B cell (primary cell): ENCODE data around the gene INHBB. TPM values are rescaled to one million over a fixed set of nuclear protein-coding genes. Genes with fewer than 3 reads are reported as not detected.

ENCODE experiments used
- ATAC-seq: fragments of 200-7000 bp; cut with Tn5 transposase; one replicate; pipeline ENCODE4 v1.10.0; 2021; ENCODE audit warnings: low read depth, mild to moderate bottlenecking, moderate number of reproducible peaks, moderate library complexity
- CTCF ChIA-PET: fragments of 350-600 bp; sonication (Branson Sonifier 250); formaldehyde crosslinking; loops from one replicate; lab custom pipeline; 2021; ENCODE audit warnings: antibody characterized with exemption, inconsistent platforms; lab: Charles Lee
- POLR2A ChIA-PET: fragments of 350-600 bp; sonication (Branson Sonifier 250); formaldehyde crosslinking; loops from one replicate; lab custom pipeline; 2021; ENCODE audit warnings: antibody characterized with exemption; lab: Charles Lee
- DNase-seq: peaks from one replicate; pipeline ENCODE4 v3.0.0; 2013
- H2AFZ ChIP-seq: 2 replicates; pipeline ENCODE4 v1.6.1; 2012; ENCODE audit warnings: mild to moderate bottlenecking, low read depth, low read length; ENCODE audit not compliant: insufficient read depth, poor library complexity, severe bottlenecking
- H3K27ac ChIP-seq, 2 donors: 1 replicate in 1 of 2; 2 replicates in 1 of 2; pipeline ENCODE4 v1.5.1; 2012 to 2013; ENCODE audit warnings: low read length in 2 of 2, mild to moderate bottlenecking in 2 of 2, moderate library complexity in 1 of 2
- H3K27me3 ChIP-seq, 4 experiments: fragments of 200-600 bp in 1 of 4; sonication (generic) in 1 of 4; replicated peaks in 1 of 4; 1 replicate in 2 of 4; 2 replicates in 2 of 4; pipeline versions ENCODE4 v1.6.1 to v1.7.0; 2013 to 2016; ENCODE audit warnings: low read length in 3 of 4, mild to moderate bottlenecking in 2 of 4, mixed read lengths in 1 of 4, moderate library complexity in 1 of 4; ENCODE audit not compliant: insufficient read depth in 4 of 4, control insufficient read depth in 3 of 4; ENCODE audit errors: control extremely low read depth in 1 of 4
- H3K36me3 ChIP-seq, 2 experiments: replicated peaks in 1 of 2; 1 replicate in 1 of 2; 2 replicates in 1 of 2; pipeline versions ENCODE4 v1.6.1 to v1.7.1; 2013; ENCODE audit warnings: low read length in 1 of 2; ENCODE audit not compliant: insufficient read depth in 2 of 2, control insufficient read depth in 1 of 2; ENCODE audit errors: control extremely low read depth in 1 of 2, extremely low read depth in 1 of 2
- H3K4me1 ChIP-seq, 2 donors: fragments of 200-600 bp in 1 of 2; sonication (generic) in 1 of 2; 1 replicate in 1 of 2; 2 replicates in 1 of 2; pipeline versions ENCODE4 v1.5.1 to v1.6.1; 2013 to 2017; ENCODE audit warnings: low read length in 2 of 2; ENCODE audit not compliant: control insufficient read depth in 2 of 2, insufficient read depth in 2 of 2
- H3K4me2 ChIP-seq: replicated peaks from 2 replicates; pipeline ENCODE3; 2012; ENCODE audit warnings: mild to moderate bottlenecking, low read depth, low read length; ENCODE audit not compliant: poor library complexity, severe bottlenecking
- H3K4me3 ChIP-seq, 5 experiments: fragments of 200-600 bp in 1 of 5; sonication (generic) in 1 of 5; 1 replicate in 3 of 5; 2 replicates in 2 of 5; pipeline versions ENCODE4 v1.5.1 to v1.7.0; 2011 to 2016; ENCODE audit warnings: low read length in 4 of 5, mild to moderate bottlenecking in 4 of 5, low read depth in 2 of 5, control low read depth in 1 of 5, moderate library complexity in 1 of 5; ENCODE audit not compliant: insufficient read depth in 1 of 5; ENCODE audit errors: control extremely low read depth in 1 of 5, extremely low read depth in 1 of 5
- H3K79me2 ChIP-seq: fragments of 200-600 bp; sonication (generic); one replicate; pipeline ENCODE4 v1.6.0; 2016; ENCODE audit warnings: low read length; ENCODE audit not compliant: control insufficient read depth, insufficient read depth
- H3K9ac ChIP-seq: fragments of 200-600 bp; sonication (generic); 2 replicates; pipeline ENCODE4 v1.6.1; 2017; ENCODE audit warnings: mild to moderate bottlenecking, low read length, moderate library complexity
- H3K9me3 ChIP-seq, 3 donors: one replicate each; pipeline versions ENCODE4 v1.6.1 to v1.7.1; 2013; ENCODE audit warnings: low read length in 2 of 3; ENCODE audit not compliant: control insufficient read depth in 2 of 3, insufficient read depth in 1 of 3; ENCODE audit errors: control extremely low read depth in 1 of 3
- H4K20me1 ChIP-seq: 2 replicates; pipeline ENCODE4 v1.6.0; 2012; ENCODE audit warnings: mild to moderate bottlenecking, low read length; ENCODE audit not compliant: insufficient read depth, control insufficient read depth, poor library complexity, severe bottlenecking
- H3K27ac Mint-ChIP-seq: one replicate; pipeline ENCODE4 v1.8.0; 2021; ENCODE audit warnings: mixed read lengths
- H3K27me3 Mint-ChIP-seq: one replicate; pipeline ENCODE4 v1.8.0; 2021; ENCODE audit warnings: mixed read lengths
- H3K4me1 Mint-ChIP-seq: one replicate; pipeline ENCODE4 v1.8.0; 2021; ENCODE audit warnings: mixed read lengths
- H3K4me3 Mint-ChIP-seq: one replicate; pipeline ENCODE4 v1.8.0; 2021; ENCODE audit warnings: mixed read lengths
- H3K9me3 Mint-ChIP-seq: one replicate; pipeline ENCODE4 v1.8.0; 2022; ENCODE audit warnings: mixed read lengths; ENCODE audit not compliant: insufficient read depth
- EZH2 ChIP-seq: IDR thresholded peaks from 2 replicates; pipeline ENCODE4 v1.6.1; 2012; ENCODE audit warnings: borderline replicate concordance, low read depth, mild to moderate bottlenecking, moderate library complexity, low read length; ENCODE audit not compliant: insufficient read depth, poor library complexity, severe bottlenecking
- WGBS: methylation state at CpG from one replicate; pipeline ENCODE4 v1.1.5; 2013; ENCODE audit warnings: missing lambda C conversion rate; ENCODE audit not compliant: insufficient coverage; 5-methylcytosine and 5-hydroxymethylcytosine counted together
- intact Hi-C: fragments of 100-400 bp; cut with micrococcal nuclease; formaldehyde crosslinking; loops from one replicate; pipeline ENCODE4 v1.10.0; 2022
- polyA plus RNA-seq: library from polyadenylated mRNA; depleted of rRNA; stranded (reverse); fragments of >200 nt; gene quantifications from 2 replicates; pipeline ENCODE4 v1.2.3, GENCODE V29; 2012
- total RNA-seq, 2 donors: library from RNA; stranded (reverse); fragments of 120-200 nt in 1 of 2; gene quantifications; 1 replicate in 1 of 2; 2 replicates in 1 of 2; pipeline versions ENCODE4 v1.2.3 to v1.2.4, GENCODE V29; 2013 to 2022
- TF ChIP-seq, protein P1 (sequence below): fragments of 200-600 bp; IDR thresholded peaks from one replicate; pipeline ENCODE4 v1.8.0; 2022; ENCODE audit warnings: antibody characterized with exemption, mild to moderate bottlenecking

INHBB gene
- total and polyA plus RNA-seq, 2 donors (not counting 1 experiment from before 2014, with no cell fraction given): 0.03 TPM; not detected in 1

DNA sequence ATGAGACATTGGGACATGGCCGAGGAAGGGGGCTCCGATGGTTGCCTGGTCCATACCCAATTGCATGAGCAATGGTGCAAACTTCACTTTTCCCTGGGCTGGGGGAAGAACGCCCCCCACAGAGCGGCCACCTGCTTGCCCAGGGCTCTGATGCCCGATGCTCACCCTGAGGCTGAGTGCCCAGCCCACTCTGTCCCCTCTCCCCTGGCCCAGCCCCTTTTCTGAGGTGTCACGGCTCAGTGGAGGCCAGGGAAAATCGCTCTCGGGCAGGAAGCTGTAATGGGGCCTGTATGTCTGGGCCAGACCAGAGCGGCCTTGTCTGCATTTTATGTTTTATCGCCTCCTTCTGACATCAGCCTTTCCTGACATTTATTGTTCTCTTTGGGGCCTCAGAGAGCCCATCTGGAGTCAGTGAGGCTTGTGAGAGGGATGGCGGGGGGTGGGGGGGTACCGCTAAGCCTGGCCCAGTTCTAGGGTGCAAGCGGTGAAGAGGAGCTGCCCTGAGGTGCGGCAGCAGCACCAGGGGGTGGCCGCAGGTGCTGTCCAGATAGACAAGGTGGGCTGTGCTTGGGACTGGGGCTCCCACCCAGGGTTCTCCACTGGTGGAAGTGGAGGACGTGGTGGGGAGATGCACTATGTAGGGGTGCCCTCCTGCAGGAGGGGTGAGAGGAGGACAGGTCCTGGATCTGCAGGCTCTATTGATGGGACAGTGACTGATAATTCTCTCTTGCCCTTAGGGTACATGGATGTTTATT, 46.2 kb downstream of the INHBB start:
- 83% methylated on average over 15 of the region's 16 CpGs for WGBS
- no peak for DNase-seq
- TF ChIP-seq, protein P1, sequence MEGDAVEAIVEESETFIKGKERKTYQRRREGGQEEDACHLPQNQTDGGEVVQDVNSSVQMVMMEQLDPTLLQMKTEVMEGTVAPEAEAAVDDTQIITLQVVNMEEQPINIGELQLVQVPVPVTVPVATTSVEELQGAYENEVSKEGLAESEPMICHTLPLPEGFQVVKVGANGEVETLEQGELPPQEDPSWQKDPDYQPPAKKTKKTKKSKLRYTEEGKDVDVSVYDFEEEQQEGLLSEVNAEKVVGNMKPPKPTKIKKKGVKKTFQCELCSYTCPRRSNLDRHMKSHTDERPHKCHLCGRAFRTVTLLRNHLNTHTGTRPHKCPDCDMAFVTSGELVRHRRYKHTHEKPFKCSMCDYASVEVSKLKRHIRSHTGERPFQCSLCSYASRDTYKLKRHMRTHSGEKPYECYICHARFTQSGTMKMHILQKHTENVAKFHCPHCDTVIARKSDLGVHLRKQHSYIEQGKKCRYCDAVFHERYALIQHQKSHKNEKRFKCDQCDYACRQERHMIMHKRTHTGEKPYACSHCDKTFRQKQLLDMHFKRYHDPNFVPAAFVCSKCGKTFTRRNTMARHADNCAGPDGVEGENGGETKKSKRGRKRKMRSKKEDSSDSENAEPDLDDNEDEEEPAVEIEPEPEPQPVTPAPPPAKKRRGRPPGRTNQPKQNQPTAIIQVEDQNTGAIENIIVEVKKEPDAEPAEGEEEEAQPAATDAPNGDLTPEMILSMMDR: no peak
- TF ChIP-seq EZH2: no peak
- ATAC-seq: no peak
- intact Hi-C loops: no loop called here
- no peaks in the 10 kb centered on the region for H3K27me3 ChIP-seq
- POLR2A ChIA-PET: no interaction called here
- no peaks in the 10 kb centered on the region for H3K9me3 Mint-ChIP-seq
- CTCF ChIA-PET: no interaction called here
- H3K4me2 ChIP-seq: no peak overlapping the region
- H3K4me1 ChIP-seq: no peaks in the 10 kb centered on the region
- H3K4me3 Mint-ChIP-seq: no peak overlapping the region
- H3K4me3 ChIP-seq: no peak overlapping the region
- H3K4me1 Mint-ChIP-seq: no peaks in the 10 kb centered on the region
- no peaks in the 10 kb centered on the region for H3K79me2 ChIP-seq
- no peak overlapping the region for H2AFZ ChIP-seq
- no peak overlapping the region for H3K27ac ChIP-seq
- no peak overlapping the region for H3K27ac Mint-ChIP-seq
- H3K9ac ChIP-seq: no peak overlapping the region
- peaks cover 0 to 14% (median 0%) of the 10 kb centered on the region in 3 donors for H3K9me3 ChIP-seq
- peaks cover 12% of the 10 kb centered on the region for H3K27me3 Mint-ChIP-seq
- H4K20me1 ChIP-seq: no peaks in the 10 kb centered on the region
- no peaks in the 10 kb centered on the region for H3K36me3 ChIP-seq

DNA sequence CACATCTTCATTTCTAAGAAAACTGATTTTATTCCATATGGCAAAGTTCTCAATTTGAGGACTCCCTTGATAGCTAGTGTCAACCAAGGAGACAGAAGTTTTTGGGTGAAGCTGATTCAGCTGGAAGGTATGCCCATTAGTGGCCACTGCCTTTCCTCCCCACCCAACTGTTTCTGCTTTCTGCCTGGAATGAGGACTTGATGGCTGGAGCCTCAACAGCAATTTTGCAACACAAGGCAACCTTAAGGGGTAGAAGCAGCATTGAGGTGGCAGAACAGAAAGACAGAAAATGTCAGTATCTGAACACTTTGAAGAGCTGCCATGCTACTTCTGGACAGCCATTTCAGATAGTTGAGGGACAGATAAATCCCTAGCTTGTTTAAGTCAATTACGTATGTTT, 47.0 kb downstream of the INHBB start:
- ChIA-PET CTCF (no interaction called here), POLR2A (no interaction called here)
- Histone ChIP-seq H3K27me3 (no peaks in the 10 kb centered on the region), H3K36me3 (no peaks in the 10 kb centered on the region), H3K9me3 (peaks cover 0 to 14% (median 0%) of the 10 kb centered on the region in 3 donors), H3K4me1 (no peaks in the 10 kb centered on the region), H3K9ac (no peak overlapping the region), H3K4me2 (no peak overlapping the region), H4K20me1 (no peaks in the 10 kb centered on the region), H3K79me2 (no peaks in the 10 kb centered on the region), H2AFZ (no peak overlapping the region), H3K4me3 (no peak overlapping the region), H3K27ac (no peak overlapping the region)
- no peak for ATAC-seq
- WGBS: no CpG with 5 or more reads among the region's 1 CpG
- Mint-ChIP-seq H3K27me3 (peaks cover 14% of the 10 kb centered on the region), H3K9me3 (no peaks in the 10 kb centered on the region), H3K4me3 (no peak overlapping the region), H3K4me1 (no peaks in the 10 kb centered on the region), H3K27ac (no peak overlapping the region)
- TF ChIP-seq EZH2: no peak
- TF ChIP-seq, protein P1: no peak
- intact Hi-C loops: no loop called here
- DNase-seq: no peak
